SK-N-SH (cell line): Measurements from ENCODE around the gene CDK15. TPM values are rescaled to one million over a fixed set of nuclear protein-coding genes. Genes with fewer than 3 reads are reported as not detected.

Experiments used
- CTCF ChIA-PET: fragments of 300-600, 350-600 bp; formaldehyde crosslinking; extraction: SDS; loops from one replicate; lab custom pipeline; 2021; lab: Yijun Ruan, JAX
- POLR2A ChIA-PET: fragments of 350-600 bp; sonication (Branson Sonifier 250); formaldehyde crosslinking; extraction: SDS; loops from one replicate; lab custom pipeline; 2020; ENCODE audit warnings: antibody characterized with exemption, inconsistent platforms; lab: Yijun Ruan, JAX
- DNase-seq: peaks from one replicate; pipeline ENCODE4 v3.0.0; 2012
- H2AFZ ChIP-seq: fragments of 200-600 bp; sonication (generic); 2 replicates; pipeline ENCODE4 v1.8.1; 2016; ENCODE audit warnings: antibody characterized with exemption, mild to moderate bottlenecking, low read depth
- H3F3A ChIP-seq: fragments of 200-600 bp; sonication (generic); replicated peaks from 2 replicates; pipeline ENCODE3; 2016; ENCODE audit warnings: antibody characterized with exemption, mild to moderate bottlenecking; ENCODE audit not compliant: insufficient read depth
- H3K27ac ChIP-seq, 2 experiments: fragments of 200-500 bp in 1 of 2; fragments of 200-600 bp in 1 of 2; sonication (Bioruptor generic) in 1 of 2; sonication (generic), shearing (Covaris generic) in 1 of 2; 2 replicates each; pipeline versions ENCODE4 v1.5.1 to v1.6.1; 2014 to 2016; ENCODE audit warnings: low read depth in 2 of 2, inconsistent platforms in 1 of 2, low read length in 1 of 2, mild to moderate bottlenecking in 1 of 2, mixed read lengths in 1 of 2
- H3K27me3 ChIP-seq: fragments of 200-600 bp; sonication (generic), shearing (Covaris generic); 2 replicates; pipeline ENCODE4 v1.6.1; 2016; ENCODE audit warnings: mixed run types; ENCODE audit not compliant: insufficient read depth
- H3K36me3 ChIP-seq, 2 experiments: fragments of 200-500 bp in 1 of 2; fragments of 200-600 bp in 1 of 2; sonication (Bioruptor generic) in 1 of 2; sonication (generic) in 1 of 2; replicated peaks in 1 of 2; 2 replicates each; pipeline versions ENCODE3 to v1.5.1; 2014 to 2016; ENCODE audit warnings: low read length in 1 of 2, mild to moderate bottlenecking in 1 of 2; ENCODE audit not compliant: insufficient read depth in 2 of 2, control insufficient read depth in 1 of 2
- H3K4me1 ChIP-seq, 2 experiments: fragments of 200-500 bp in 1 of 2; fragments of 200-600 bp in 1 of 2; sonication (Bioruptor generic) in 1 of 2; sonication (generic), shearing (Covaris generic) in 1 of 2; 2 replicates each; pipeline versions ENCODE4 v1.5.1 to v1.6.1; 2014 to 2016; ENCODE audit warnings: low read depth in 1 of 2, low read length in 1 of 2, mixed run types in 1 of 2; ENCODE audit not compliant: insufficient read depth in 2 of 2, control insufficient read depth in 1 of 2
- H3K4me2 ChIP-seq: fragments of 200-600 bp; sonication (generic), shearing (Covaris generic); 2 replicates; pipeline ENCODE4 v1.6.1; 2017; ENCODE audit warnings: mixed run types
- H3K4me3 ChIP-seq, 2 experiments: fragments of 200-500 bp in 1 of 2; fragments of 200-600 bp in 1 of 2; sonication (Bioruptor generic) in 1 of 2; sonication (generic), shearing (Covaris generic) in 1 of 2; 2 replicates each; pipeline versions ENCODE4 v1.5.1 to v1.8.1; 2014 to 2016; ENCODE audit warnings: low read depth in 2 of 2, inconsistent platforms in 1 of 2, low read length in 1 of 2, mild to moderate bottlenecking in 1 of 2, mixed read lengths in 1 of 2, moderate library complexity in 1 of 2
- H3K79me2 ChIP-seq: fragments of 200-600 bp; sonication (generic); 2 replicates; pipeline ENCODE4 v1.8.1; 2017; ENCODE audit warnings: mild to moderate bottlenecking; ENCODE audit not compliant: insufficient read depth
- H3K9ac ChIP-seq: fragments of 200-600 bp; sonication (generic); 2 replicates; pipeline ENCODE4 v1.6.1; 2017; ENCODE audit warnings: mixed run types
- H3K9me2 ChIP-seq: fragments of 200-600 bp; sonication (generic); 2 replicates; pipeline ENCODE4 v1.6.1; 2017; ENCODE audit warnings: mixed run types
- H3K9me3 ChIP-seq: fragments of 200-600 bp; sonication (generic); 2 replicates; pipeline ENCODE4 v1.6.1; 2017; ENCODE audit warnings: mixed run types, mild to moderate bottlenecking, moderate library complexity
- H4K20me1 ChIP-seq: fragments of 200-600 bp; sonication (generic); 2 replicates; pipeline ENCODE4 v1.6.1; 2017; ENCODE audit warnings: mild to moderate bottlenecking, mixed run types; ENCODE audit not compliant: insufficient read depth
- CHD2 ChIP-seq: fragments of 150-350 bp; IDR thresholded peaks from 2 replicates; pipeline ENCODE4 v1.6.1; 2018; ENCODE audit warnings: low read length; ENCODE audit not compliant: partially characterized antibody
- ELF1 ChIP-seq: IDR thresholded peaks from 2 replicates; pipeline ENCODE4 v1.4.0; 2012
- FOSL2 ChIP-seq: IDR thresholded peaks from 2 replicates; pipeline ENCODE4 v1.4.0; 2012; ENCODE audit warnings: low read depth, mild to moderate bottlenecking, moderate library complexity, borderline replicate concordance
- IRF3 ChIP-seq: fragments of 150-350 bp; IDR thresholded peaks from 2 replicates; pipeline ENCODE4 v1.6.1; 2016; ENCODE audit warnings: mild to moderate bottlenecking, low read depth, low read length
- MEF2A ChIP-seq: IDR thresholded peaks from 2 replicates; pipeline ENCODE4 v1.4.0; 2012; ENCODE audit warnings: low read depth, borderline replicate concordance
- MXI1 ChIP-seq: IDR thresholded peaks from 2 replicates; pipeline ENCODE4 v1.6.1; 2012; ENCODE audit warnings: mild to moderate bottlenecking, low read depth, low read length, improper control_type of control experiment
- POLR2AphosphoS5 ChIP-seq: IDR thresholded peaks from 2 replicates; pipeline ENCODE4 v1.6.1; 2012; ENCODE audit warnings: low read depth, low read length
- RAD21 ChIP-seq: IDR thresholded peaks from 2 replicates; pipeline ENCODE4 v1.6.1; 2012; ENCODE audit warnings: mild to moderate bottlenecking, low read length
- RCOR1 ChIP-seq: fragments of 150-350 bp; IDR thresholded peaks from 2 replicates; pipeline ENCODE4 v1.6.1; 2017; ENCODE audit warnings: antibody characterized with exemption, low read length
- SIN3A ChIP-seq: IDR thresholded peaks from 2 replicates; pipeline ENCODE4 v1.6.1; 2012; ENCODE audit warnings: low read depth, mild to moderate bottlenecking, low read length, moderate library complexity, borderline replicate concordance
- SMC3 ChIP-seq: IDR thresholded peaks from 2 replicates; pipeline ENCODE4 v1.6.1; 2012; ENCODE audit warnings: low read depth, low read length, improper control_type of control experiment
- TCF12 ChIP-seq: IDR thresholded peaks from 2 replicates; pipeline ENCODE4 v1.4.0; 2012
- TEAD4 ChIP-seq: IDR thresholded peaks from 2 replicates; pipeline ENCODE4 v1.4.0; 2012; ENCODE audit warnings: mild to moderate bottlenecking, borderline replicate concordance; ENCODE audit not compliant: insufficient read depth
- USF1 ChIP-seq: IDR thresholded peaks from 2 replicates; pipeline ENCODE4 v1.4.0; 2012; ENCODE audit warnings: low read depth, borderline replicate concordance
- USF2 ChIP-seq: fragments of 150-350 bp; IDR thresholded peaks from 2 replicates; pipeline ENCODE4 v1.6.1; 2017; ENCODE audit warnings: antibody characterized with exemption, low read length, low read depth, borderline replicate concordance
- YY1 ChIP-seq: IDR thresholded peaks from 2 replicates; pipeline ENCODE4 v1.4.0; 2012; ENCODE audit warnings: low read depth, mild to moderate bottlenecking
- ZBTB33 ChIP-seq: IDR thresholded peaks from 2 replicates; pipeline ENCODE4 v1.4.0; 2012; ENCODE audit warnings: low read depth, borderline replicate concordance
- WGBS: methylation state at CpG from one replicate; pipeline ENCODE4 v1.1.6; 2017; ENCODE audit warnings: low lambda C conversion rate; 5-methylcytosine and 5-hydroxymethylcytosine counted together
- polyA plus RNA-seq, 3 experiments: library from polyadenylated mRNA; depleted of rRNA; stranded (reverse); fragments of >200 nt; gene quantifications; 2 replicates each; pipeline ENCODE4 v1.2.3, GENCODE V29; 2012
- TF ChIP-seq, protein P1 (sequence below): IDR thresholded peaks from 2 replicates; pipeline ENCODE4; 2012

Gene CDK15
- polyA plus RNA-seq, 1 of the 3 experiments (the other 2 are of a cell fraction), result 1.8 TPM

DNA sequence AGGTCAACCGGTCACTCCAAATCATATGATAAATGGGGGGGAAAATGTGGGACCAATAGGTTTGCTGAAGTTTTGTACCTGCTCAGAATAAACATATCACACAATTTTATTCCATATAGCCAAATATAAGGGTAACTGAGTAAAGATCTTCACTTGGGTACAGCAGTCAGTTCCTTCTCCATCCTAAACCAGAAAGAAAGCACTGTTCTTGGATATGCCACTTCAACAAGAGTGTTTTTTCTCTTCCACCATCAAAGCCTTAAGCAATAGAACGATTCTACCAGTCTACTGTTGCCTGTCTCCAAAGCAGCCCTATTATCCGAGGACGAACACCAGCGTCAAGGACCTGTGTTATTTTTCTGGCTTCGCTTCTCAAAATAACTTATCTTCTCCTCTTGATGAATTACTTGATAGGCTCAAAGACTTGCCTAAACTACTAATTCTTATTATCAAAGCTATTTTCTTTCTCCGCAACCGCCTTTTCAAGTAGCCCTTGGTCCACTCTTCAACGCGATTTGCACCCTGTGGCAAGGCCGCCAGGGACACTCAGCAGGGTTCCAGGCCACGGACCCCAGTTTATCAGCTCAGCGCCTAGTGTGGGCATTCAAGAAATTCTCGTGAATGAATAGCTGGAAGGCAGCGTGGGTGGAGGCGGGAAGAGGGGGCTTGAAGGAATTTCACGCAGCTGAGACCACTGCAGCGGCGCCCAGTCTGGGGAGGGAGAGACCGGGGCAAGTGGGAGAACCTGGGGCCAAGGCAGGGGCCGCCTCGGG is 26.2 kb upstream of the CDK15 start:
- whole genome bisulfite sequencing, result 4% methylated on average over 21 of the region's 22 CpGs

GRCh38 chr2:201780674-201781493 is 25.5 kb upstream of the CDK15 start, which contains the start of gene ALS2:
Gene ALS2 (minus strand): TSS chr2:201780933. CDS start chr2:201768885, 12,048 bp downstream.
- Histone ChIP-seq H3K9me2 (no peaks in the 10 kb centered on the region), H3K27me3 (no peaks in the 10 kb centered on the region), H3K9me3 (no peaks in the 10 kb centered on the region), H3K27ac (peak within 1 kb of the TSS; percentile 91 to 93), H4K20me1 (peaks cover 11% of the 10 kb centered on the region; the same call in 1 of the 2 replicates), H3K4me2 (peak within 1 kb of the TSS; percentile 95), H3F3A (peaks cover 4% of the 10 kb centered on the region), H3K79me2 (peaks cover 47% of the 10 kb centered on the region), H3K9ac (peak within 1 kb of the TSS; percentile 91), H2AFZ (peak within 1 kb of the TSS; percentile 98), H3K36me3 (no peaks in the 10 kb centered on the region), H3K4me1 (peaks cover 13 to 31% of the 10 kb centered on the region in 2 experiments), H3K4me3 (peak within 1 kb of the TSS; percentile 97)
- peak; percentile 90 for DNase-seq
- ChIA-PET POLR2A (interaction anchor here (0.7 to 1.7 kb wide), 5 partner anchors 16 to 892 kb away, joined by 3 to 10 read pairs (median 5); partner anchors contain the start of genes NIF3L1, PPIL3, SUMO1 and TMEM237), CTCF (interaction anchor here (0.9 to 1.5 kb wide), 7 partner anchors 11 to 378 kb away, joined by 3 to 7 read pairs (median 3); no protein-coding TSS in a partner anchor)
- WGBS, result 2% methylated on average over 32 of the region's 60 CpGs
- TF ChIP-seq TCF12 (no peak), USF2 (no peak), USF1 (peak; percentile 86), ZBTB33 (no peak; the same call in 1 of the 2 replicates), MXI1 (peak; percentile 76), SIN3A (peak; percentile 30), ELF1 (0 out of 2 replicates have a peak, but pooled peaks have one; percentile 42), SMC3 (no peak), IRF3 (no peak), MEF2A (no peak), RCOR1 (0 out of 2 replicates have a peak, but pooled peaks have one; percentile 3), YY1 (peak; percentile 66; the same call in 1 of the 2 replicates), FOSL2 (peak; percentile 7; the same call in 1 of the 2 replicates), CHD2 (peak; percentile 55), POLR2AphosphoS5 (peak; percentile 89), TEAD4 (0 out of 2 replicates have a peak, but pooled peaks have one; percentile 10)
- TF ChIP-seq, protein P1, sequence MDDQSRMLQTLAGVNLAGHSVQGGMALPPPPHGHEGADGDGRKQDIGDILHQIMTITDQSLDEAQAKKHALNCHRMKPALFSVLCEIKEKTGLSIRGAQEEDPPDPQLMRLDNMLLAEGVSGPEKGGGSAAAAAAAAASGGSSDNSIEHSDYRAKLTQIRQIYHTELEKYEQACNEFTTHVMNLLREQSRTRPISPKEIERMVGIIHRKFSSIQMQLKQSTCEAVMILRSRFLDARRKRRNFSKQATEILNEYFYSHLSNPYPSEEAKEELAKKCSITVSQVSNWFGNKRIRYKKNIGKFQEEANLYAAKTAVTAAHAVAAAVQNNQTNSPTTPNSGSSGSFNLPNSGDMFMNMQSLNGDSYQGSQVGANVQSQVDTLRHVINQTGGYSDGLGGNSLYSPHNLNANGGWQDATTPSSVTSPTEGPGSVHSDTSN, result peak; percentile 45

More for the DNA sequence above, 26.2 kb upstream of the CDK15 start:
- ChIA-PET CTCF (interaction anchor here (0.9 to 1.5 kb wide), 5 partner anchors 11 to 217 kb away, joined by 3 to 7 read pairs (median 4); no protein-coding TSS in a partner anchor), POLR2A (interaction anchor here (1.0 to 1.7 kb wide), 3 partner anchors 15 to 891 kb away, joined by 3 to 10 read pairs (median 6); partner anchors contain the start of genes NIF3L1, PPIL3 and TMEM237)
- H3K79me2 ChIP-seq, result peaks cover 55% of the 10 kb centered on the region
- peaks cover 17% of the 10 kb centered on the region; the same call in 1 of the 2 replicates for H4K20me1 ChIP-seq
- no peak for DNase-seq
- TF ChIP-seq RAD21, result no peak
- H2AFZ ChIP-seq, result peak overlapping the region; percentile 98
- H3F3A ChIP-seq, result peaks cover 4% of the 10 kb centered on the region
- H3K9me2 ChIP-seq, result no peaks in the 10 kb centered on the region
- H3K36me3 ChIP-seq, result no peaks in the 10 kb centered on the region
- peaks cover 15 to 37% of the 10 kb centered on the region in 2 experiments for H3K4me1 ChIP-seq
- peak overlapping the region; percentile 95 for H3K4me2 ChIP-seq
- H3K4me3 ChIP-seq, result peak overlapping the region; percentile 97
- H3K9ac ChIP-seq, result peak overlapping the region; percentile 91
- H3K9me3 ChIP-seq, result no peaks in the 10 kb centered on the region
- H3K27me3 ChIP-seq, result no peaks in the 10 kb centered on the region
- H3K27ac ChIP-seq, result peak overlapping the region; percentile 91 to 93
